HepG2 (cell line): ENCODE results near the gene NSD1.

Experiments
- CHD4 ChIP-seq: fragments of 200-600 bp; sonication (generic); IDR thresholded peaks from 2 replicates; pipeline ENCODE4 v1.7.0; 2017; ENCODE audit warnings: mild to moderate bottlenecking, low read length, borderline replicate concordance
- FOSL2 ChIP-seq: sonication (generic); formaldehyde crosslinking; IDR thresholded peaks from 2 replicates; pipeline ENCODE4 v1.4.0; 2020; ENCODE audit warnings: missing genetic modification reagents
- IRF2 ChIP-seq: IDR thresholded peaks from 2 replicates; pipeline ENCODE4 v1.6.1; 2018; ENCODE audit warnings: missing genetic modification reagents, missing compliant biosample characterization
- MXI1 ChIP-seq: IDR thresholded peaks from 3 replicates; pipeline ENCODE4 v1.6.1; 2012; ENCODE audit warnings: low read depth, low read length, inconsistent platforms, borderline replicate concordance
- MYC ChIP-seq: sonication (generic); formaldehyde crosslinking; IDR thresholded peaks from 2 replicates; pipeline ENCODE4 v1.9.0; 2021; ENCODE audit warnings: missing genetic modification reagents, borderline replicate concordance
- NCOA5 ChIP-seq: sonication (generic); formaldehyde crosslinking; IDR thresholded peaks from 2 replicates; pipeline ENCODE4 v1.4.0; 2020; ENCODE audit warnings: missing genetic modification reagents
- TBP ChIP-seq: sonication (generic); formaldehyde crosslinking; IDR thresholded peaks from 2 replicates; pipeline ENCODE4 v1.5.0; 2020; ENCODE audit warnings: missing genetic modification reagents
- TF ChIP-seq, protein P1 (sequence below): sonication (generic); formaldehyde crosslinking; IDR thresholded peaks from 2 replicates; pipeline ENCODE4 v1.4.0; 2020; ENCODE audit warnings: mild to moderate bottlenecking, missing genetic modification reagents, borderline replicate concordance
- TF ChIP-seq, protein P2 (sequence below): sonication (generic); formaldehyde crosslinking; IDR thresholded peaks from 2 replicates; pipeline ENCODE4 v1.4.0; 2020; ENCODE audit warnings: missing genetic modification reagents

DNA sequence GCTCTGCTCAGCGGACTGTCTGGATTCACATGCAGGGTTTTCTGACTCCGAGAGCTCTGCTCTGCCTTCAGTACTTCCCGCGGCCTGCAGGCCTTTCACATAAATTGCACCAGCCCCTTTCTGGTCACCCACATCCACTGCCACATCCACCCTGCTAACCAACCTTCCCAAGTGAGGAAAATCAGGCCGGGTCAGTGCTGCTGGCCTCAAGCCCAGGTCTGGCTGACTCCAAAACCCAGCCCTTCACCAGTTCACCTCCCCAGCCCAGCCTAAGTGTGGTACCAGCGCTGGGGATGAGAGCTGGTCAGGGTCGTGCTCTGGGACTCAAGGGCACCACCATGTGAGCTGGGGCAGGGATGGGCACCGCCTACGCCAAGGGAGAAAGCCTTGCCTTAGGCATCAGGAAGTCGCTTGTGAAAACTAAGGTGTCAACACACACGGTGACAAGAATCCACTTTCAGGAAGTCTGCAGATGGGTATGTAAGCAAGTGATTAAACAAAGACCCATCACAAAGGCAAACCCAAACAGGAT lies 205.6 kb downstream of the NSD1 start:
- no peak for TF ChIP-seq NCOA5
- no peak for TF ChIP-seq FOSL2 (CRISPR knock-in tag)
- TF ChIP-seq IRF2 (CRISPR knock-in tag) = no peak
- TF ChIP-seq MYC = no peak
- TF ChIP-seq MXI1 = no peak
- TF ChIP-seq, protein P1, sequence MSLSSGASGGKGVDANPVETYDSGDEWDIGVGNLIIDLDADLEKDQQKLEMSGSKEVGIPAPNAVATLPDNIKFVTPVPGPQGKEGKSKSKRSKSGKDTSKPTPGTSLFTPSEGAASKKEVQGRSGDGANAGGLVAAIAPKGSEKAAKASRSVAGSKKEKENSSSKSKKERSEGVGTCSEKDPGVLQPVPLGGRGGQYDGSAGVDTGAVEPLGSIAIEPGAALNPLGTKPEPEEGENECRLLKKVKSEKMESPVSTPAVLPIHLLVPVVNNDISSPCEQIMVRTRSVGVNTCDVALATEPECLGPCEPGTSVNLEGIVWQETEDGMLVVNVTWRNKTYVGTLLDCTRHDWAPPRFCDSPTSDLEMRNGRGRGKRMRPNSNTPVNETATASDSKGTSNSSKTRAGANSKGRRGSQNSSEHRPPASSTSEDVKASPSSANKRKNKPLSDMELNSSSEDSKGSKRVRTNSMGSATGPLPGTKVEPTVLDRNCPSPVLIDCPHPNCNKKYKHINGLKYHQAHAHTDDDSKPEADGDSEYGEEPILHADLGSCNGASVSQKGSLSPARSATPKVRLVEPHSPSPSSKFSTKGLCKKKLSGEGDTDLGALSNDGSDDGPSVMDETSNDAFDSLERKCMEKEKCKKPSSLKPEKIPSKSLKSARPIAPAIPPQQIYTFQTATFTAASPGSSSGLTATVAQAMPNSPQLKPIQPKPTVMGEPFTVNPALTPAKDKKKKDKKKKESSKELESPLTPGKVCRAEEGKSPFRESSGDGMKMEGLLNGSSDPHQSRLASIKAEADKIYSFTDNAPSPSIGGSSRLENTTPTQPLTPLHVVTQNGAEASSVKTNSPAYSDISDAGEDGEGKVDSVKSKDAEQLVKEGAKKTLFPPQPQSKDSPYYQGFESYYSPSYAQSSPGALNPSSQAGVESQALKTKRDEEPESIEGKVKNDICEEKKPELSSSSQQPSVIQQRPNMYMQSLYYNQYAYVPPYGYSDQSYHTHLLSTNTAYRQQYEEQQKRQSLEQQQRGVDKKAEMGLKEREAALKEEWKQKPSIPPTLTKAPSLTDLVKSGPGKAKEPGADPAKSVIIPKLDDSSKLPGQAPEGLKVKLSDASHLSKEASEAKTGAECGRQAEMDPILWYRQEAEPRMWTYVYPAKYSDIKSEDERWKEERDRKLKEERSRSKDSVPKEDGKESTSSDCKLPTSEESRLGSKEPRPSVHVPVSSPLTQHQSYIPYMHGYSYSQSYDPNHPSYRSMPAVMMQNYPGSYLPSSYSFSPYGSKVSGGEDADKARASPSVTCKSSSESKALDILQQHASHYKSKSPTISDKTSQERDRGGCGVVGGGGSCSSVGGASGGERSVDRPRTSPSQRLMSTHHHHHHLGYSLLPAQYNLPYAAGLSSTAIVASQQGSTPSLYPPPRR (CRISPR knock-in tag) = no peak
- TF ChIP-seq, protein P2, sequence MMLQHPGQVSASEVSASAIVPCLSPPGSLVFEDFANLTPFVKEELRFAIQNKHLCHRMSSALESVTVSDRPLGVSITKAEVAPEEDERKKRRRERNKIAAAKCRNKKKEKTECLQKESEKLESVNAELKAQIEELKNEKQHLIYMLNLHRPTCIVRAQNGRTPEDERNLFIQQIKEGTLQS = no peak
- no peak for TF ChIP-seq CHD4
- TF ChIP-seq TBP = no peak
